SIG-M5 treated with dmso at 0.1 percent for 504 hours (cell line): ENCODE data around the gene TMEM217.
"Not testable (repeated sequence)": the region's sequence is repeated elsewhere in the genome, so short reads cannot be mapped to it uniquely, and the experiment has no call there.

Source experiments
- DNase-seq: peaks from one replicate; lab custom pipeline; 2025; ENCODE audit not compliant: unreplicated experiment; lab: John Stamatoyannopoulos, UW

TMEM217 gene

GRCh38 chr6:37218511-37218910, 39.4 kb downstream of the TMEM217 start:
- no peak for DNase-seq

- DNase-seq: no peak
These were observed 39.9 kb downstream of the TMEM217 start for GRCh38 chr6:37218061-37218460.

- DNase-seq: no peak
These were observed 45.7 kb downstream of the TMEM217 start for GRCh38 chr6:37212268-37212667.

GRCh38 chr6:37210313-37210968, 47.5 kb downstream of the TMEM217 start:
- peak; percentile 64 for DNase-seq

GRCh38 chr6:37209461-37210205, 48.3 kb downstream of the TMEM217 start:
- DNase-seq: no peak

GRCh38 chr6:37208793-37209192, 49.2 kb downstream of the TMEM217 start:
- DNase-seq: no peak

GRCh38 chr6:37207903-37208456, 50.0 kb downstream of the TMEM217 start:
- peak; percentile 57 for DNase-seq

GRCh38 chr6:37206622-37207021, 51.3 kb downstream of the TMEM217 start:
- DNase-seq: no peak

- DNase-seq: no peak
These were observed 52.0 kb downstream of the TMEM217 start for GRCh38 chr6:37205997-37206340.

- DNase-seq: no peak
These were observed 52.6 kb downstream of the TMEM217 start for GRCh38 chr6:37205175-37205996.

GRCh38 chr6:37204014-37204751, 53.8 kb downstream of the TMEM217 start:
- no peak for DNase-seq

GRCh38 chr6:37202788-37203491, 55.0 kb downstream of the TMEM217 start:
- DNase-seq: no peak

- DNase-seq: no peak
These were observed 56.2 kb downstream of the TMEM217 start for GRCh38 chr6:37201726-37202125.

- no peak for DNase-seq
These were observed 57.9 kb downstream of the TMEM217 start for GRCh38 chr6:37200085-37200484.

GRCh38 chr6:37196451-37196850, 61.5 kb downstream of the TMEM217 start:
- DNase-seq: not testable (repeated sequence)

- not testable (repeated sequence) for DNase-seq
These were observed 63.1 kb downstream of the TMEM217 start for GRCh38 chr6:37194886-37195285.

- DNase-seq: no peak
These were observed 65.3 kb downstream of the TMEM217 start for GRCh38 chr6:37192666-37193065.

- no peak for DNase-seq
These were observed 67.8 kb downstream of the TMEM217 start for GRCh38 chr6:37190159-37190535.

GRCh38 chr6:37188962-37189510, 68.9 kb downstream of the TMEM217 start:
- DNase-seq: no peak
